ENCODE data around the gene TCAF1.
A peak's percentile ranks its signal among the peaks of the same experiment; 100 is the strongest.
"Not testable (repeated sequence)": the region's sequence is repeated elsewhere in the genome, so short reads cannot be mapped to it uniquely, and the experiment has no call there.

TCAF1 gene

GRCh38 chr7:143882020-143882603 lies 19.9 kb downstream of the TCAF1 start:
- Histone ChIP-seq H3K27me3 (ENCODE audit: control insufficient read depth, insufficient read depth, low read length) (peaks cover 9% of the 10 kb centered on the region), H3K4me3 (ENCODE audit: low read depth, low read length) (peak overlapping the region; percentile 76), H3K9ac (ENCODE audit: low read depth, low read length) (no peak overlapping the region)

GRCh38 chr7:143878884-143879283 lies 23.1 kb downstream of the TCAF1 start:
- Histone ChIP-seq H3K4me3 (ENCODE audit: low read depth, low read length) (no peak overlapping the region), H3K4me1 (ENCODE audit: control insufficient read depth, insufficient read depth, low read length) (peaks cover 6% of the 10 kb centered on the region), H3K36me3 (ENCODE audit: control insufficient read depth, insufficient read depth, low read length) (no peaks in the 10 kb centered on the region), H3K9me3 (ENCODE audit: control insufficient read depth, insufficient read depth, low read length) (no peaks in the 10 kb centered on the region), H3K9ac (ENCODE audit: low read depth, low read length) (no peak overlapping the region), H3K27me3 (ENCODE audit: control insufficient read depth, insufficient read depth, low read length) (peaks cover 3% of the 10 kb centered on the region)

More at GRCh38 chr7:143882020-143882603, 19.9 kb downstream of the TCAF1 start:
- peaks cover 8% of the 10 kb centered on the region for H3K4me1 ChIP-seq (ENCODE audit: control insufficient read depth, insufficient read depth, low read length)
- H3K36me3 ChIP-seq (ENCODE audit: control insufficient read depth, insufficient read depth, low read length): no peaks in the 10 kb centered on the region
- no peaks in the 10 kb centered on the region for H3K9me3 ChIP-seq (ENCODE audit: control insufficient read depth, insufficient read depth, low read length)

DNA sequence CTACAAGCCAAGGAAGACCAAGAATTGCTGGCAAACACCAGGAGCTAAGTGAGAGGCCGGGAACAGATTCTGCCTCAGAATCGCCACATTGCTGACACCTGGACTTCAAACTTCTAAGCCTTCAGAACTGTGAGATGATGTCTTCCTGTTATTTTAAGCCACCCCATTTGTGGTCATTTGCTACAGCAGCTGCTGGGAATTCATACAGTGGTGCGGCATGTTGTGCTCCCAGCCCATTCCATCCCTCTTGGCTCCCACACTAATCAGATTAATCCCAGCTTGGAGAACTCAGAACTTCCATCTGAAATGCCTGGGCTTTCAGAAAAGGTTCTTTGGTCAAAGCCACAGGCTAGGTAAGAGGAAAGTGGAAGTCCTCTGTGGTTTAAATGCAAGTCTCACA lies 24.9 kb downstream of the TCAF1 start:
- no peaks in the 10 kb centered on the region for H3K36me3 ChIP-seq (ENCODE audit: control insufficient read depth, insufficient read depth, low read length)
- H3K9ac ChIP-seq (ENCODE audit: low read depth, low read length): no peak overlapping the region
- H3K9me3 ChIP-seq (ENCODE audit: control insufficient read depth, insufficient read depth, low read length): no peaks in the 10 kb centered on the region
- H3K27me3 ChIP-seq (ENCODE audit: control insufficient read depth, insufficient read depth, low read length): no peaks in the 10 kb centered on the region
- H3K4me3 ChIP-seq (ENCODE audit: low read depth, low read length): no peak overlapping the region
- peaks cover 3% of the 10 kb centered on the region for H3K4me1 ChIP-seq (ENCODE audit: control insufficient read depth, insufficient read depth, low read length)

DNA sequence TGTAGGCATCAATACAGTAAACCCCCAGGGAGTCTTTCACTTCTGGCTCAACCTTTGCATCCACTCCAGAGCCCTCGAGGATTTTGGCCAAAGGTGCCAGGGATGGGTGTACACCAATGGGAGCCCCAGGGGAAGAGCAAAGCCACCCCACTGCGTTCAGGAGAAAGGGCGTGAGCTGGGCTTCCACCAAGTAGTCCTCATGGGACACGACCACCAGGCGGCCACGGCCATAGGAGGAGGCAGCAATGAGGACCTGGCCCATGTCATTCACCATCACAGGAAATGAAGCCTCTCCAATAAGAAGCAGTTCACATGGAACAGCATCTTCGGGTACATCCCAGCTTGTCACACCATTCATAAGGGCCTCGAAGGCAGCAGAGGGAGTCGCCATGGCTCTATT lies 25.8 kb downstream of the TCAF1 start:
- H3K4me1 ChIP-seq (ENCODE audit: control insufficient read depth, insufficient read depth, low read length): no peaks in the 10 kb centered on the region
- H3K9me3 ChIP-seq (ENCODE audit: control insufficient read depth, insufficient read depth, low read length): no peaks in the 10 kb centered on the region
- H3K4me3 ChIP-seq (ENCODE audit: low read depth, low read length): no peak overlapping the region
- H3K36me3 ChIP-seq (ENCODE audit: control insufficient read depth, insufficient read depth, low read length): no peaks in the 10 kb centered on the region
- no peak overlapping the region for H3K9ac ChIP-seq (ENCODE audit: low read depth, low read length)
- H3K27me3 ChIP-seq (ENCODE audit: control insufficient read depth, insufficient read depth, low read length): no peaks in the 10 kb centered on the region

- H3K4me3 ChIP-seq (ENCODE audit: low read depth, low read length); H3K9me3 ChIP-seq (ENCODE audit: control insufficient read depth, insufficient read depth, low read length); H3K27me3 ChIP-seq (ENCODE audit: control insufficient read depth, insufficient read depth, low read length); H3K9ac ChIP-seq (ENCODE audit: low read depth, low read length); H3K4me1 ChIP-seq (ENCODE audit: control insufficient read depth, insufficient read depth, low read length); H3K36me3 ChIP-seq (ENCODE audit: control insufficient read depth, insufficient read depth, low read length): not testable (repeated sequence)
These were observed 28.7 kb downstream of the TCAF1 start for GRCh38 chr7:143873242-143873641.

DNA sequence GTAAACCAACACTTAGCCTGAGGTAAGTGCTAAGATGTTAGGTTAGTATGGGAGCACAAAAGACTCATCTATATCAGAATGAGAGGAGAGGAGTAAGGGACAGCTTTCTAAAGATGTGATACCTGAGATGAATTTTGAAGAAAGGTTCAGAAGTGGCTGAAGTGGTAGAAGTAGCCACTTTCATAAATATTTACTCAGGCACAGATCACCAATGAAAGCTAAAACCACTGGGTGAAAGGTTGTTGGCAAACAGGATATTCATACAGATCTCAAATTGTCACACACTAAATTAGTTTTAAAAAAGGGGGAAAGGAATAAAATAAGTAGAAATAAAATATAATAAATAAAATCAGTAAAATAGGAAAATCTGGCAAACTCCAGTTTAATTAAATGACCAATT lies 30.4 kb downstream of the TCAF1 start:
- H3K27me3 ChIP-seq (ENCODE audit: control insufficient read depth, insufficient read depth, low read length); H3K4me1 ChIP-seq (ENCODE audit: control insufficient read depth, insufficient read depth, low read length); H3K9ac ChIP-seq (ENCODE audit: low read depth, low read length); H3K9me3 ChIP-seq (ENCODE audit: control insufficient read depth, insufficient read depth, low read length); H3K4me3 ChIP-seq (ENCODE audit: low read depth, low read length); H3K36me3 ChIP-seq (ENCODE audit: control insufficient read depth, insufficient read depth, low read length): not testable (repeated sequence)

DNA sequence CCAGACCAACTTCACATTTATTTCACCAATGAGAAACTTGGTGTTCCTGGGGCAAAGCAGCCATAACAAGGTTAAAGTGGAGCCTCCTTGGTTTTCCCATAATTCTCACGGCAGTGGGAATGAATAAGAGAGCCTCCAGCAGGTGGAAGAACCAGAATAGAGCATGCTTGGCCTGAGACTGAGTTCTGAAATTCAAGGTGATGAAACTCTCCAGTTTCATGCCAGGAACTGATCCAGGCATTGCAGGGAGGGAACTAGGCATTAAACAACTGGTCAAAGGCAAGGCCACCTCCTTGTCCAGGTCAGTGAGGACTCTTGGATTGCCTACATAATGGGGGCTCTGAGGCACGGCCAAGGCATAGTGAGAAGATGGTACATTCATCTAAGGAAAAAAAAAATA lies 44.0 kb downstream of the TCAF1 start:
- not testable (repeated sequence) for H3K9ac ChIP-seq (ENCODE audit: low read depth, low read length); H3K36me3 ChIP-seq (ENCODE audit: control insufficient read depth, insufficient read depth, low read length); H3K27me3 ChIP-seq (ENCODE audit: control insufficient read depth, insufficient read depth, low read length); H3K4me1 ChIP-seq (ENCODE audit: control insufficient read depth, insufficient read depth, low read length); H3K9me3 ChIP-seq (ENCODE audit: control insufficient read depth, insufficient read depth, low read length); H3K4me3 ChIP-seq (ENCODE audit: low read depth, low read length)

DNA sequence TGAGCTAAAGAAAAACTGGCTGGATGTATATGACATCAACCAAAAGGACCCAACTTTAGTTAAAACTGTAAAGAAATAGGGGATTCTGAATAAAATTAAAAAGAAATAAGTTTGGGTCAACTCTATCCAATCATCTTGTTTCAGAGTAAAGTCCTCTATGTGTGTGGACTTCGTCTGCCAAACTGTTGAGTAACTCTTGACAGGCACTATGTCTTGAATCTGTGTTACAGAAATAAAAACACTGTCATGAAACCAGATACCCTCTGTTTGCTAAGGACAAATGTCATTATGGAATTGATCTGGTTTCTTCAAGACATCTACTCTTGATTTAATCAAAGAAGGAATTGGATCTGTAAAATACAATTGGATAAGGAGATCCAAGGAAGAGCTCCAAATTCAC lies 46.5 kb downstream of the TCAF1 start:
- H3K9ac ChIP-seq (ENCODE audit: low read depth, low read length); H3K4me1 ChIP-seq (ENCODE audit: control insufficient read depth, insufficient read depth, low read length); H3K4me3 ChIP-seq (ENCODE audit: low read depth, low read length); H3K9me3 ChIP-seq (ENCODE audit: control insufficient read depth, insufficient read depth, low read length); H3K27me3 ChIP-seq (ENCODE audit: control insufficient read depth, insufficient read depth, low read length); H3K36me3 ChIP-seq (ENCODE audit: control insufficient read depth, insufficient read depth, low read length): not testable (repeated sequence)

DNA sequence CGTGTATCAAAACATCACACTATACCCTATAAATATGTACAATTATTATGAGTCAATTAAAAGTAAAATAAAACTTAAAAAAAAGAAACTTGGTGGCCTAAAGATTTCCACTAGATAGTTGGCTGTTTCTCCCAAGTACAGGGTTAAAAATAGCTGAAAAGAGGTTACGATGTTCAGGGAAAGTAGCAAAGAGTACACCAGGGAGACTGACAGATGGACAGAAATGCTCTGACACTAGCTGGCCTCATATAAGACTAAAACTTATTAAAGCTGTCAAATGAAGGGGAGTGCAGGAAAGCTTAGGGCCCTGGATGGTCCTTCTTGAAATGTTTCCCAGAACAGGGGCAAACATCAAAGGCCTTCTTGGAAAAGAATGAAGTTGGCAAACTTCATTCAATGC lies 51.3 kb downstream of the TCAF1 start:
- no peaks in the 10 kb centered on the region for H3K36me3 ChIP-seq (ENCODE audit: control insufficient read depth, insufficient read depth, low read length)
- H3K4me3 ChIP-seq (ENCODE audit: low read depth, low read length): no peak overlapping the region
- H3K9ac ChIP-seq (ENCODE audit: low read depth, low read length): no peak overlapping the region
- H3K9me3 ChIP-seq (ENCODE audit: control insufficient read depth, insufficient read depth, low read length): no peaks in the 10 kb centered on the region
- H3K27me3 ChIP-seq (ENCODE audit: control insufficient read depth, insufficient read depth, low read length): no peaks in the 10 kb centered on the region
- H3K4me1 ChIP-seq (ENCODE audit: control insufficient read depth, insufficient read depth, low read length): no peaks in the 10 kb centered on the region

- Histone ChIP-seq H3K9me3 (ENCODE audit: control insufficient read depth, insufficient read depth, low read length) (no peaks in the 10 kb centered on the region), H3K36me3 (ENCODE audit: control insufficient read depth, insufficient read depth, low read length) (no peaks in the 10 kb centered on the region), H3K27me3 (ENCODE audit: control insufficient read depth, insufficient read depth, low read length) (no peaks in the 10 kb centered on the region), H3K4me3 (ENCODE audit: low read depth, low read length) (no peak overlapping the region), H3K4me1 (ENCODE audit: control insufficient read depth, insufficient read depth, low read length) (no peaks in the 10 kb centered on the region), H3K9ac (ENCODE audit: low read depth, low read length) (no peak overlapping the region)
These were observed 52.0 kb downstream of the TCAF1 start for GRCh38 chr7:143849785-143850479.

DNA sequence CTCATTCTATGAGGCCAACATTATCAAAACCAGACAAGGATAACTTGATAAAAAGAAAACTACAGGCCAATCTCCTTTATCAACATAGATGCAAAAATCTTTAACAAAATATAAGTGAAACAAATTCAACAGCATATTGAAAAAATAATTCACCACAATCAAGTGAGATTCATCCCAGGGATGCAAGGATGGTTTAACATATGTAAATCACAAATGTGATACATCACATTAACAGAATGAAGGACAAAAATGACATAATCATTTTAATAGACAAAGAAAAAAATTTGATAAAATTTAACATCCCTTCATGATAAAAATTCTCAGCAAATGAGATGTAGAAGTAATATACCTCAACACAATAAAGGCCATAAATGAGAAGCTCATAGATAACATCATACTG lies 53.8 kb downstream of the TCAF1 start:
- Histone ChIP-seq H3K9me3 (ENCODE audit: control insufficient read depth, insufficient read depth, low read length) (no peaks in the 10 kb centered on the region), H3K4me1 (ENCODE audit: control insufficient read depth, insufficient read depth, low read length) (no peaks in the 10 kb centered on the region), H3K4me3 (ENCODE audit: low read depth, low read length) (no peak overlapping the region), H3K27me3 (ENCODE audit: control insufficient read depth, insufficient read depth, low read length) (no peaks in the 10 kb centered on the region), H3K9ac (ENCODE audit: low read depth, low read length) (no peak overlapping the region), H3K36me3 (ENCODE audit: control insufficient read depth, insufficient read depth, low read length) (no peaks in the 10 kb centered on the region)

DNA sequence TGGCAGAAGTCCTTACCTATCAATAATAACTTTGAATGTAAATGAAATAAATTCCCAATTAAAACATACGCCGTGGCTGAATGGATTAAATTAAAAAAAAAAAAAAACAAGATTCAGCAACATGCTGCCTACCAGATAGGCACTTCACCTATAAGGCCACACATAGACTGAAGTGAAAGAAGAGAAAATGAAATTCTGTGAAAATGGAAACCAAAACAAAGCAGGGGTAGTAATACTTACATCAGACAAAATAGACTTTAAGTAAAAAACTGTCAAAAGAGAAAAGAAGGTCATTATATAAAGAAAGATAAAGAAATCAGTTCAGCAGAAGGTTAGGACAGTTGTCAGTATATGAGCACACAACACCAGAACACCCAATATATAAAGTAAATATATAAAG lies 55.3 kb downstream of the TCAF1 start:
- Histone ChIP-seq H3K36me3 (ENCODE audit: control insufficient read depth, insufficient read depth, low read length) (no peaks in the 10 kb centered on the region), H3K27me3 (ENCODE audit: control insufficient read depth, insufficient read depth, low read length) (no peaks in the 10 kb centered on the region), H3K4me3 (ENCODE audit: low read depth, low read length) (no peak overlapping the region), H3K9me3 (ENCODE audit: control insufficient read depth, insufficient read depth, low read length) (no peaks in the 10 kb centered on the region), H3K4me1 (ENCODE audit: control insufficient read depth, insufficient read depth, low read length) (no peaks in the 10 kb centered on the region), H3K9ac (ENCODE audit: low read depth, low read length) (no peak overlapping the region)
